WI38 (cell line): ENCODE results near the gene TSPAN9.
A peak's percentile ranks its signal among the peaks of the same experiment; 100 is the strongest.

ENCODE experiments used
- H3K4me3 ChIP-seq: 2 replicates; pipeline ENCODE4 v1.5.1; 2011; ENCODE audit warnings: low read depth, mild to moderate bottlenecking, control low read depth, low read length
- TF ChIP-seq, protein P1 (sequence below): IDR thresholded peaks from 2 replicates; pipeline ENCODE4 v1.5.1; 2012; ENCODE audit warnings: low read depth, mild to moderate bottlenecking, control low read depth, low read length

The TSPAN9 gene

DNA sequence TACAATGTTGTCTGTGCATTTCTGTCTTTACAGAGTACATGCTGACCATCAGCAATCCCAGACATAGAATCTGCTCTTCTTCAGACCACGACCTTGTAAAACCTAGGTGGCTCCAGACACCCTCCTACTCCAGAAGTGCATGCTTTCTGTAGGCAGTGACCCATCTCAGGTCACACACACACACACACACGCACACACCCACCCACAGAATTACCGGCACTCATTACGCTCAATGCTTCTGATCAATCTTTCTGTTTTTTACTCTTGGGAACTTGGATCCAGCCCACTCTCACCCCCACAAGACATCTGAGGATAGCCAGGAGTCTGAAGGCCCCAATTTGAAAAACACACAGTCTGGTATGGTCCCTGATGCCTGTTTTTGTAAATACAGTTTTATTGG lies 7.5 kb upstream of the TSPAN9 start:
- TF ChIP-seq, protein P1, sequence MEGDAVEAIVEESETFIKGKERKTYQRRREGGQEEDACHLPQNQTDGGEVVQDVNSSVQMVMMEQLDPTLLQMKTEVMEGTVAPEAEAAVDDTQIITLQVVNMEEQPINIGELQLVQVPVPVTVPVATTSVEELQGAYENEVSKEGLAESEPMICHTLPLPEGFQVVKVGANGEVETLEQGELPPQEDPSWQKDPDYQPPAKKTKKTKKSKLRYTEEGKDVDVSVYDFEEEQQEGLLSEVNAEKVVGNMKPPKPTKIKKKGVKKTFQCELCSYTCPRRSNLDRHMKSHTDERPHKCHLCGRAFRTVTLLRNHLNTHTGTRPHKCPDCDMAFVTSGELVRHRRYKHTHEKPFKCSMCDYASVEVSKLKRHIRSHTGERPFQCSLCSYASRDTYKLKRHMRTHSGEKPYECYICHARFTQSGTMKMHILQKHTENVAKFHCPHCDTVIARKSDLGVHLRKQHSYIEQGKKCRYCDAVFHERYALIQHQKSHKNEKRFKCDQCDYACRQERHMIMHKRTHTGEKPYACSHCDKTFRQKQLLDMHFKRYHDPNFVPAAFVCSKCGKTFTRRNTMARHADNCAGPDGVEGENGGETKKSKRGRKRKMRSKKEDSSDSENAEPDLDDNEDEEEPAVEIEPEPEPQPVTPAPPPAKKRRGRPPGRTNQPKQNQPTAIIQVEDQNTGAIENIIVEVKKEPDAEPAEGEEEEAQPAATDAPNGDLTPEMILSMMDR, result no peak

DNA sequence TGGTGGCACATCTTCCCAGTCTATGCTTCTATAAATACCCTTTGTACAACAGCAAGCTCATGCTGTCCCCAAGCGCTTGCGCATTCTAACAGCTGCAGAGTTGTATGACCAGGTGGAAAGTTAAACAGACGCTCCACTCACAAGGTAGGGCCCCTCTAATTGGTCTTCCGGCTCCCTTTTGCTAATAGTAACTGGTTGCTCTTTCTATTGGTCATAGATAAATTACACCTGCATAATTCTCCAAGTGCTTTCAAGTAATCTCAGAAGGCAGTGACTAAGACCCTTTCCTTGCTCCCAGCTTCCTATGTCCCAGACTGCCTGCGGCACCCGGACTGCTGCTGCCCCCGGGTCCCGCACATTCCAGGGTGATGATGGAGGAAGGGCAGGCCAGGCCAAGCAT lies 6.1 kb upstream of the TSPAN9 start:
- TF ChIP-seq, protein P1, result no peak
- H3K4me3 ChIP-seq, result no peak overlapping the region

More for the DNA sequence above, 7.5 kb upstream of the TSPAN9 start:
- no peak overlapping the region for H3K4me3 ChIP-seq

DNA sequence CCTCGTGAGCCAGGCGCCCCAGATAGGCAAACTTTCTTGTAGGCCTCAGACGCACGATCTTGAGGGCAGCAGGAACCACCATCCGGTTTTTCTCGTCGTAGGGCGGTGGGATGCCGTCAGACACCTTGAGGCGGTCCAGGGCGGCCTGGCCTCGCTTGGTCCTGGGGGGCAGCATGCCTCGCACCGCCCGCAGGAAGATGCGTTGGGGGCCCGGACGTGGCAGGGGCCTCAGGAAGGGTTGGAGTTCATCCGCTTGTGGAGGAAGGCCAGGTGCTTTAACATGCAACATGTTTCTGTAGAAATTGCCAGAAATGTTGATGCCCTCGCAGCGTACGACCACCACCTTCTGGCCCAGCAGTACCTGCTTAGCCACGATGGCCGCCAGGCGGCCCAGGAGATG lies 5.5 kb upstream of the TSPAN9 start:
- TF ChIP-seq, protein P1, result no peak
- H3K4me3 ChIP-seq, result no peak overlapping the region

DNA sequence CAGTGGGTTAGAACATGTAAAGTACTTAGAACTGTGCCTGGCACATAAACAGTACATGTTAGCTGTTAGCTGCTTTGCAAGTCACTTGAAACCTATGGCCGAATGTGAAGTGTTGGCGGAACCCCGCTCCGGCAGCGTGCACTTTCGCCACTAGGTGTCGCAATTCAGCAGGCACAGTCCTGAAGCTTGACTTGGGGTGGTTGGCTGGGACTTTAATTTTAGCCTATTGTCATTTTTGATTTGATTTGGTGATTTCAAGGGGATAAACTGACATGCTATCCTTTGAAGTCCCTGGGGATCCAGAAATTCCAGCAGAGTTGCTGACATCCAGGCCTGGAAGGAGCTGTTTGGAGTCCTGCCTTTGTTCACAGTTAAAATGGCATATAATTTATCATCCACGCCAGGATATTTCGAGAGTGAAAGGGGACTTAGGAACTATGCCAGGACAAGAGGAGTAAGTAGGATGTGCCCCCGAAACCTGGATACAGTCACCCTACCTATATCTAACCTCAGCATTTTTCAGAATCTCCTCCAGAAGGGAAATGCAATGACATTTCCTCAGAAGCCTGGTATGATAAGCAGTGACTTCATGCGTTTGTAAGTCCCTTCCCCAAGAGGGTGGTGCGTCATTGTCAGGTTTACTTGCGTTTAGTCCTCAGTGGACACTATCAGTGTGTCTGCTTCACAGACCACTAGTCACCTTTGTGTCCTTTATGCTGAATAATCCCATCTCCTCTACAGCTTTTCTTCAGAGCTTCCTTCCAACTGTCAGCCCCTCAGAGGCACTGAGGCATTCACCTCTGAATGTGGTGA lies 3.5 kb upstream of the TSPAN9 start:
- TF ChIP-seq, protein P1, result peak; percentile 96
- no peak overlapping the region for H3K4me3 ChIP-seq

DNA sequence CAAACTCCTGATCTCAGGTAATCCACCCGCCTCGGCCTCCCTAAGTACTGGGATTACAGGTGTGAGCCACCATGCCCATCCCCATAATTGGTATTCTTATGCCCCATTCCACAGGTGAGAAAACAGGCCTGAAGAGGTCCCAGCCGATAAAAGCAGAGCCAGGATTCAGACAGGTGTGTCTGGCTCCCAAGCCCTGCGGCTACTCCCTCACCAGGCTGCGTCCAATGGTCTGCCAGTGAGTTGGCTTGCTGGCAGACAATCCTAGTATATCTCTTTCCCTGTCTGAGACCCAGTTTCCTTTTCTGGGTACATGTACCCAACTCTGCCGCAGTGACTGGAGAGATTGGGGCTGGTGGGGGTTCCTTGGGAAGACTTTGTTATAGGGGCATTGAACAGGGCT lies 1.9 kb upstream of the TSPAN9 start:
- TF ChIP-seq, protein P1, result no peak
- H3K4me3 ChIP-seq, result no peak overlapping the region

DNA sequence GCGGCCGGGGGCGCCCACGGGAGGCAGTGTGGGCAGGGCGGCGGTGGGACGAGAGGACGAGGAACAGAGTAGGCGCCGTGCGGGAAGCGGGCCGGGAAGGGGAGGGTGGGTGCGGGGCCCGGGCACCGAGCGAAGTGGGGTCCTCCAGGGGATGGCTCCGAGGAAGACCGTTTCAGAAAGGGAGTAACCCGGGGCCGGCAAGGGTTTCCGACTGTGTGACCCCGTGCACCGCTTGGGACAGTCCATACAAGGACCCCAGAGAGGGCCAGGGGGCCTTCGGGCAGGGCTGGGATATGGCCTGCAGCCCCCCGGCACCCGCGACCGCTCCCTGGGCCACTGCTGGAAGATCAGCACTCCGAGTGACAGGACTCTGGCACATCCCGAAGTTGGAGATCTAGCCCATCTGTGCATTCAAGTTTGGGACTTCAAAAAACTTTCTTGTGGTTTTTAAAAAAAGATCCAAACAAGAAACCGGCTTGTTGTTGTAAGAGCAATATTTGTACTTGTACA lies 448 bp downstream of the TSPAN9 start:
- TF ChIP-seq, protein P1, result no peak
- H3K4me3 ChIP-seq, result peak overlapping the region; percentile 76

DNA sequence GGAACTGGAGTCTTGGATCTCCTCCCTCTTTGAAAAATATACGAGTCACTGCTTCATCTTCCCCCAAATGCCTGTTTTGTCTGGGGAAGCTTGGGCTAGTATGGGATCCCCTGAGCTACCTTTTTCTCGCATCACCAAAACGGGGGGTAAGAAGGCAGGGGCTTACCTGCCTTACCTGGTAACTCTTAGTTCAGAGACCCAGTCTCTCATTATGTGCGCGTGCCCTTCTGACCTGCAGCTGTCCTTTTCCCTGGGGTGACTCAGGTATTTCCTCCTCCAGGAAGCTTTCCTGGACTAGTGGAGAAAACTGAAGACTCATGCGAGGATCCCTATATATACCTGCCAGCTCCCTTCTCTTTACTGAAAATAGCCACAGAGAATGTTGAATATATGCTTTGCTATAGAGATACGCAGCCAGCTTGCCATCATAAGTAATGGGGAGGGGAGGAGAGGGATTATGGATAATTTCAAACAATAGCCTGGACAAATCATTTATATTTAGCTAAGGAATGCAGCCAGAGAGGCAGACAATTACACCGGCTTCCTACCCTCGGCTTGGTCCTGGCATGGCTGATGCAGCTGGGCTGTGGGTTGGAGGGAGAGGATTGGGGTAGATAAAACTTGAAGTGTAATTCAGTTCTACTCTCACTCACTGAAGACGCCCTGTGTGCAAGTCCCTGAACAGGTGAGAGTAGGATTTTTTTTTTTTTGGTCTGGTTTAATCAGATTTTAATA lies 1.1 kb downstream of the TSPAN9 start:
- H3K4me3 ChIP-seq, result peak overlapping the region; percentile 76
- TF ChIP-seq, protein P1, result no peak
